Measurements from ENCODE around the gene MYOC. TPM values are rescaled to one million over a fixed set of nuclear protein-coding genes. Genes with fewer than 3 reads are reported as not detected.

MYOC gene
- total RNA-seq, 1 experiment from 2014 or later = not detected

DNA sequence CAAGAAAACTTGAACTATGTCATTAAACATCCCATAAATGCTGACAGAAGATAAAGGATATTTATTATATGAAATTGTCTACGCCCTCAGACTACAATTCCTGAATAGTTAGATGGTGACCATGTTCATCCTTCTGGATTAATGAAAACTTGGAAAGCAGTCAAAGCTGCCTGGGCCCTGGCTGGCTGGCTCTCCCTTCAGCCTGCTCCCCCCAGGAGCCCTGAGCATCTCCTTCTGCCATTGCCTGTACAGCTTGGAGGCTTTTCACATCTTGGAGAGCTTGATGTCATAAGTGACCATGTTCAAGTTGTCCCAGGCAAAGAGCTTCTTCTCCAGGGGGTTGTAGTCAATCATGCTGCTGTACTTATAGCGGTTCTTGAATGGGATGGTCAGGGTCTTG lies 16.8 kb downstream of the MYOC start:
- H2BK20ac ChIP-seq (ENCODE audit: low read depth, low read length, poor library complexity, severe bottlenecking) = no peak overlapping the region
- no peaks in the 10 kb centered on the region for H3K23me2 ChIP-seq (ENCODE audit: insufficient read length, low read depth, low read length, poor library complexity, severe bottlenecking)
- no peak overlapping the region for H4K5ac ChIP-seq (ENCODE audit: insufficient read length, low read depth, low read length)
- H4K20me1 ChIP-seq (ENCODE audit: control insufficient read depth, insufficient read depth, insufficient read length) = no peaks in the 10 kb centered on the region
- no peak overlapping the region for H3K4me2 ChIP-seq (ENCODE audit: insufficient read depth, insufficient read length, low read length)
- no peak overlapping the region for H3T11ph ChIP-seq (ENCODE audit: low read length)
- no peak overlapping the region for H2BK120ac ChIP-seq (ENCODE audit: low read depth, low read length, poor library complexity, severe bottlenecking)
- H3K14ac ChIP-seq (ENCODE audit: insufficient read depth, low read length) = no peak overlapping the region
- no peak for DNase-seq
- H3K4me1 ChIP-seq (ENCODE audit: insufficient read depth, low read length) = no peaks in the 10 kb centered on the region; the same call in 1 of the 2 replicates
- H2AFZ ChIP-seq (ENCODE audit: low read length) = no peak overlapping the region
- Mint-ChIP-seq H3K4me3 (no peak overlapping the region), H3K27me3 (ENCODE audit: low read depth) (no peaks in the 10 kb centered on the region; the same call in 1 of the 2 replicates), H3K4me1 (peaks cover 12 to 15% of the 10 kb centered on the region in 2 experiments), H3K27ac (0 out of 7 replicates have a peak overlapping the region, but pooled peaks of 1 of the 3 experiments have one; percentile 59), H3K36me3 (ENCODE audit: insufficient read depth in 1 of 3, low read depth in 3 of 3) (no peaks in the 10 kb centered on the region; a peak in 2 of 7 replicates), H3K9me3 (peaks cover 4 to 7% of the 10 kb centered on the region in 2 experiments; a peak in 4 of 5 replicates)
- no peaks in the 10 kb centered on the region for H3K79me2 ChIP-seq (ENCODE audit: insufficient read depth, low read length)
- H3K18ac ChIP-seq (ENCODE audit: insufficient read length, low read depth, low read length) = no peak overlapping the region
- H3K9me3 ChIP-seq (ENCODE audit: control insufficient read depth, low read depth, low read length) = no peaks in the 10 kb centered on the region
- H3K23ac ChIP-seq (ENCODE audit: insufficient read length, low read depth, low read length) = no peak overlapping the region
- no peak overlapping the region for H3K4ac ChIP-seq (ENCODE audit: low read depth, low read length)
- no peaks in the 10 kb centered on the region for H3K27me3 ChIP-seq (ENCODE audit: insufficient read depth, low read length)
- no peak overlapping the region for H2BK15ac ChIP-seq (ENCODE audit: low read depth, low read length)
- no peak overlapping the region for H2BK5ac ChIP-seq (ENCODE audit: insufficient read length, low read length)
- H2BK12ac ChIP-seq (ENCODE audit: insufficient read length, low read depth, low read length) = no peak overlapping the region
- no peak overlapping the region for H4K8ac ChIP-seq (replicated peaks; ENCODE audit: insufficient read length, low read depth, low read length)
- no peaks in the 10 kb centered on the region for H3K79me1 ChIP-seq (ENCODE audit: insufficient read depth, low read depth, low read length, poor library complexity, severe bottlenecking)
- H3K9ac ChIP-seq (ENCODE audit: extremely low read depth, insufficient read length, low read length) = no peak overlapping the region
- no CpG with 5 or more reads among the region's 2 CpGs for WGBS (ENCODE audit: extremely low coverage, insufficient read length, low lambda C conversion rate)
- no peak overlapping the region for H3K27ac ChIP-seq (ENCODE audit: insufficient read length, low read depth, low read length)
- no peak overlapping the region for H4K91ac ChIP-seq (ENCODE audit: insufficient read length, low read depth, low read length)
- H2AK5ac ChIP-seq (ENCODE audit: insufficient read length, low read length) = no peak overlapping the region
- TF ChIP-seq, protein P1, sequence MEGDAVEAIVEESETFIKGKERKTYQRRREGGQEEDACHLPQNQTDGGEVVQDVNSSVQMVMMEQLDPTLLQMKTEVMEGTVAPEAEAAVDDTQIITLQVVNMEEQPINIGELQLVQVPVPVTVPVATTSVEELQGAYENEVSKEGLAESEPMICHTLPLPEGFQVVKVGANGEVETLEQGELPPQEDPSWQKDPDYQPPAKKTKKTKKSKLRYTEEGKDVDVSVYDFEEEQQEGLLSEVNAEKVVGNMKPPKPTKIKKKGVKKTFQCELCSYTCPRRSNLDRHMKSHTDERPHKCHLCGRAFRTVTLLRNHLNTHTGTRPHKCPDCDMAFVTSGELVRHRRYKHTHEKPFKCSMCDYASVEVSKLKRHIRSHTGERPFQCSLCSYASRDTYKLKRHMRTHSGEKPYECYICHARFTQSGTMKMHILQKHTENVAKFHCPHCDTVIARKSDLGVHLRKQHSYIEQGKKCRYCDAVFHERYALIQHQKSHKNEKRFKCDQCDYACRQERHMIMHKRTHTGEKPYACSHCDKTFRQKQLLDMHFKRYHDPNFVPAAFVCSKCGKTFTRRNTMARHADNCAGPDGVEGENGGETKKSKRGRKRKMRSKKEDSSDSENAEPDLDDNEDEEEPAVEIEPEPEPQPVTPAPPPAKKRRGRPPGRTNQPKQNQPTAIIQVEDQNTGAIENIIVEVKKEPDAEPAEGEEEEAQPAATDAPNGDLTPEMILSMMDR (conservative IDR thresholded peaks at IDR 0.05) = no peak
- no peak overlapping the region for H3K56ac ChIP-seq (ENCODE audit: insufficient read length, low read depth, low read length)
